Calu3 (cell line): ENCODE measurements around the gene PHF12. TPM values are rescaled to one million over a fixed set of nuclear protein-coding genes. Genes with fewer than 3 reads are reported as not detected.
"Not testable (repeated sequence)": the region's sequence is repeated elsewhere in the genome, so short reads cannot be mapped to it uniquely, and the experiment has no call there.

Experiments
- BruUV-seq: library from RNA; stranded (reverse); fragments of 400-500 nt; replicated peaks from 2 replicates; lab custom pipeline; 2021; lab: Mats Ljungman, UMichigan
- CTCF ChIA-PET: fragments of 300-600 bp; sonication (Branson Sonifier 250); formaldehyde crosslinking; loops from one replicate; lab custom pipeline; 2022; ENCODE audit warnings: antibody characterized with exemption; lab: Charles Lee
- DNase-seq: peaks from one replicate; pipeline ENCODE4 v3.0.0; 2022
- H3K27ac Mint-ChIP-seq: one replicate; pipeline ENCODE4 v1.8.0; 2022; ENCODE audit warnings: mixed read lengths; ENCODE audit not compliant: unreplicated experiment
- H3K27me3 Mint-ChIP-seq: one replicate; pipeline ENCODE4 v1.8.0; 2022; ENCODE audit warnings: mixed read lengths; ENCODE audit not compliant: unreplicated experiment
- H3K36me3 Mint-ChIP-seq: one replicate; pipeline ENCODE4 v1.8.0; 2022; ENCODE audit warnings: mild to moderate bottlenecking, moderate library complexity, mixed read lengths; ENCODE audit not compliant: insufficient read depth, unreplicated experiment
- H3K4me1 Mint-ChIP-seq: one replicate; pipeline ENCODE4 v1.8.0; 2022; ENCODE audit warnings: mild to moderate bottlenecking, low read depth, mixed read lengths; ENCODE audit not compliant: unreplicated experiment
- H3K4me3 Mint-ChIP-seq: one replicate; pipeline ENCODE4 v1.8.0; 2022; ENCODE audit warnings: mild to moderate bottlenecking, low read depth, moderate library complexity, mixed read lengths; ENCODE audit not compliant: unreplicated experiment
- H3K9me3 Mint-ChIP-seq: one replicate; pipeline ENCODE4 v1.8.0; 2022; ENCODE audit warnings: low read depth, mixed read lengths; ENCODE audit not compliant: unreplicated experiment
- intact Hi-C: fragments of 100-400 bp; cut with micrococcal nuclease; formaldehyde crosslinking; loops from one replicate; pipeline ENCODE4 v1.10.0; 2022; ENCODE audit not compliant: unreplicated experiment
- total RNA-seq: library from RNA; stranded (reverse); gene quantifications from 2 replicates; pipeline ENCODE4 v1.2.3, GENCODE V29; 2022
- TF ChIP-seq, protein P1 (sequence below): fragments of 200-600 bp; IDR thresholded peaks from one replicate; pipeline ENCODE4 v1.8.0; 2022; ENCODE audit warnings: antibody characterized with exemption; ENCODE audit not compliant: unreplicated experiment

Gene PHF12
- total RNA-seq, 1 experiment from 2014 or later = 54.0 TPM

DNA sequence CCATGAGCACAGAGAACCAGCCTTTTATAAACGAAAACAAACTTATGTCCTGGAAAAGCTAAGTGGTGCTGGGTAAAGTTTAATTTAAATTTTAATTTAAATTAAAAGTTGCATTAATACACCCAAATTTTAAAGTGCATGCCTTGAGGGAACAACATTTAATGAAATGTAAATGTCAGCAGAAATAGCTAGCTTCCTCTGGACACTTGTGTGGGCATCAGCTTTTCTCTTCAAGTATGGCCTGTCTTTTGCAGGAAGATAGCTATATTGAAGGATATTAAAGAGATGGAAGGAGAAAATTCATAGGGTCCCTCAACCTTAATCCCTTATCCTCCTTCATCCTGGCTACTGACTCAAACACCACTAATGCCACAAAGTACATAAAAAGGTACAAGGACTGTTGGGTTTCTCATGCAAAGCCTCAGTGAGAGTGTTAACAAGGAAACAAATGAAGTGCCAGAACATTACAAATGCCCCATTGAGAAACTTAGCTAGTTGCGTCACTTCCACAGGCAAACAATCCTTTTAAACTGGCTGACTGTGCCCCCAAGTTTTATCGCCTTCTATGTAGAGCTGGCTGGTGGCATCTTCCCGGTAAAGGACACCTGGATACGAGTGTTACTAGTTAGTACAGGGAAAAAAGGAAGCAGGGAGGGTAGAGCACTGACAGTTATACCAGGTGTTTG, 14.1 kb downstream of the PHF12 start:
- H3K36me3 Mint-ChIP-seq = no peaks in the 10 kb centered on the region
- no TSS peak for BruUV-seq
- intact Hi-C loops = no loop called here
- peak; percentile 57 for DNase-seq
- CTCF ChIA-PET = interaction anchor here (0.9 to 1.3 kb wide), 6 partner anchors 11 to 217 kb away, joined by 3 to 6 read pairs (median 4); partner anchors contain the start of gene RPL23A
- H3K27me3 Mint-ChIP-seq = no peaks in the 10 kb centered on the region
- peak overlapping the region; percentile 28 for H3K4me3 Mint-ChIP-seq
- peaks cover 14% of the 10 kb centered on the region for H3K4me1 Mint-ChIP-seq
- peak overlapping the region; percentile 60 for H3K27ac Mint-ChIP-seq
- no peaks in the 10 kb centered on the region for H3K9me3 Mint-ChIP-seq
- TF ChIP-seq, protein P1, sequence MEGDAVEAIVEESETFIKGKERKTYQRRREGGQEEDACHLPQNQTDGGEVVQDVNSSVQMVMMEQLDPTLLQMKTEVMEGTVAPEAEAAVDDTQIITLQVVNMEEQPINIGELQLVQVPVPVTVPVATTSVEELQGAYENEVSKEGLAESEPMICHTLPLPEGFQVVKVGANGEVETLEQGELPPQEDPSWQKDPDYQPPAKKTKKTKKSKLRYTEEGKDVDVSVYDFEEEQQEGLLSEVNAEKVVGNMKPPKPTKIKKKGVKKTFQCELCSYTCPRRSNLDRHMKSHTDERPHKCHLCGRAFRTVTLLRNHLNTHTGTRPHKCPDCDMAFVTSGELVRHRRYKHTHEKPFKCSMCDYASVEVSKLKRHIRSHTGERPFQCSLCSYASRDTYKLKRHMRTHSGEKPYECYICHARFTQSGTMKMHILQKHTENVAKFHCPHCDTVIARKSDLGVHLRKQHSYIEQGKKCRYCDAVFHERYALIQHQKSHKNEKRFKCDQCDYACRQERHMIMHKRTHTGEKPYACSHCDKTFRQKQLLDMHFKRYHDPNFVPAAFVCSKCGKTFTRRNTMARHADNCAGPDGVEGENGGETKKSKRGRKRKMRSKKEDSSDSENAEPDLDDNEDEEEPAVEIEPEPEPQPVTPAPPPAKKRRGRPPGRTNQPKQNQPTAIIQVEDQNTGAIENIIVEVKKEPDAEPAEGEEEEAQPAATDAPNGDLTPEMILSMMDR = no peak

DNA sequence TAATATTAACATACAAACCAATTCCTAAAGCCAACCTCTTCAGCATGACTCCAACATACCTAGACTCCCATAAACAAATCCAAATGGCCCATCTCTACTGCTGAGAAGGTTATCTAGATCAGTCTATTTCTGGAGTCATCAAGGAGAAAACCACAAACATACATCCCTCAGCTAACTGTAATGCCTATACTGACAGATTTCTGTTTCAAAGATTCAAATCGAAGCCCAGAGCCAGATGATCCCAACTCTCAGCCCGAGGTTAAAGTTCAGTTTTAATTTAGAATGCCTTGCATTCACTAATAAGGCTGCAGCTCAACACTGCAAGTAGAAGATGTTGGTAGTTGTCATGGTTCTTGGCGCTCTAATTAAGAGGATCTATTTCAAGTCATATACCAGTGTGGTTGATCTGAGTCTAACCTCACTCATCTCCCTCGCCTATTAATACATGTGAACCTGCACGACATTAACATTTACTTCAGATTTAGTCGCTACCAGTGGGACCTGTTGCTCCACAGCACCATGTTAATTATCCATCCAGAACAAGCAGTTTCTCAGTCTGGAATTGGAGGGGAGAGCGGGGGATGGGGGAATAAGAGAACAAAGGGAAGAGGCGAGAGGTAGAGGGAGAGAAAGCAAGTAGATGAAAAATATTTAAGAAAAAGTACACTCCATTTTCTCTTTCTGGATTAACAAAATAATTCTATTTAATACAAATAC, 15.4 kb downstream of the PHF12 start:
- Mint-ChIP-seq H3K4me3 (no peak overlapping the region), H3K27me3 (no peaks in the 10 kb centered on the region), H3K9me3 (no peaks in the 10 kb centered on the region), H3K27ac (no peak overlapping the region), H3K4me1 (peaks cover 14% of the 10 kb centered on the region), H3K36me3 (no peaks in the 10 kb centered on the region)
- DNase-seq = no peak
- BruUV-seq = no TSS peak
- CTCF ChIA-PET = no interaction called here
- intact Hi-C loops = no loop called here
- TF ChIP-seq, protein P1 = no peak

DNA sequence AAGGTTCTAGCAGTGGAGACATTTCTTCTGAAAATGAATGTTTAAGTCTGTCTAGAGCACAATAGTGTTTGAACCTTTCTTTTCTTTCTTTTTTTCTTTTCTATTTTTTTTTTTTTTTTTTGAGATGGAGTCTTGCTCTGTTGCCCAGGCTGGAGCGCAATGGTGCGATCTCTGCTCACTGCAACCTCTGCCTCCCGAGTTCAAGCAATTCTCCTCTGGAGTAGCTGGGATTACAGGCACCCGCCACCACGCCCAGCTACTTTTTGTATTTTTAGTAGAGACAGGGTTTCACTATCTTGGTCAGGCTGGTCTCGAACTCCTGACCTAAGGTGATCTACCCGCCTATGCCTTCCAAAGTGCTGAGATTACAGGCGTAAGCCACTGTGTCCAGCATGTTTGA, 16.8 kb downstream of the PHF12 start:
- BruUV-seq, H3K27me3 Mint-ChIP-seq, H3K9me3 Mint-ChIP-seq, intact Hi-C loops, H3K27ac Mint-ChIP-seq, CTCF ChIA-PET, H3K4me3 Mint-ChIP-seq, DNase-seq, H3K36me3 Mint-ChIP-seq: not testable (repeated sequence)
- H3K4me1 Mint-ChIP-seq = peaks cover 22% of the 10 kb centered on the region

DNA sequence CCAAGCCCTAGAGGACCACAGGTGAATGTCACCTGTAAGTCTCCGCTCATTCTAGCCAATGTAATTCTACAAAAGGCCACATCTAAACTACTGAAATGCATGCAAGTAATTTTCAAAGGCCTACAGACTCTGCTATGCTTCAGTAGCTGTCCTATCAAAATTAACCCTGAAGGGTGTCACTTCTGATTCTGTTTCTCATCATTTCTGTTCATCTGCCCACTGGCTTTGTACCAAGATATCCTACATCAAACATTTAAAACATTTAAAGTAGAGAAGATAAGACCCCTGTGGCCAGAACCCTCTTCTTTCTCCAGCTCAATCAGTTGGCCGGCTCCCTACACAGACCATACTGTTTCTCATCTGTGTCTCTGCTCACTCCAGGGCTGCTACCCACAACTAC, 21.5 kb downstream of the PHF12 start:
- no peak overlapping the region for H3K27ac Mint-ChIP-seq
- H3K4me1 Mint-ChIP-seq = peaks cover 45% of the 10 kb centered on the region
- H3K36me3 Mint-ChIP-seq = peaks cover 22% of the 10 kb centered on the region
- CTCF ChIA-PET = interaction anchor here (0.6 to 1.2 kb wide), 2 partner anchors 24 to 202 kb away, joined by 3 read pairs; no protein-coding TSS in a partner anchor
- H3K27me3 Mint-ChIP-seq = no peaks in the 10 kb centered on the region
- no peak for DNase-seq
- intact Hi-C loops = no loop called here
- BruUV-seq = no TSS peak
- no peak overlapping the region for H3K4me3 Mint-ChIP-seq
- no peaks in the 10 kb centered on the region for H3K9me3 Mint-ChIP-seq
- TF ChIP-seq, protein P1 = no peak
